Neural cell (in vitro differentiated cells): ENCODE measurements around the gene CADM1. TPM values are rescaled to one million over a fixed set of nuclear protein-coding genes. Genes with fewer than 3 reads are reported as not detected.

Experiments
- H2AFZ ChIP-seq: fragments of 200-600, 300-800 bp; sonication (generic), shearing (Covaris generic); 2 replicates; pipeline ENCODE4 v1.6.0; 2014; ENCODE audit warnings: low read depth, mild to moderate bottlenecking, antibody characterized with exemption, low read length, moderate library complexity
- H3F3A ChIP-seq: fragments of 200-600 bp; shearing (Covaris generic); 2 replicates; pipeline ENCODE4 v1.6.1; 2016; ENCODE audit warnings: mild to moderate bottlenecking, moderate library complexity, mixed read lengths, antibody characterized with exemption, low read length; ENCODE audit not compliant: insufficient read depth, poor library complexity, severe bottlenecking
- H3K27ac ChIP-seq: fragments of 200-600, 300-800 bp; sonication (generic), shearing (Covaris generic); 2 replicates; pipeline ENCODE4 v1.5.1; 2014; ENCODE audit warnings: mild to moderate bottlenecking, low read length, moderate library complexity
- H3K27me3 ChIP-seq: fragments of 300-800, 200-600 bp; sonication (generic), shearing (Covaris generic); 2 replicates; pipeline ENCODE4 v1.6.0; 2014; ENCODE audit warnings: mild to moderate bottlenecking, low read depth, low read length, moderate library complexity; ENCODE audit not compliant: insufficient read depth
- H3K36me3 ChIP-seq: fragments of 300-800, 200-600 bp; sonication (generic), shearing (Covaris generic); 2 replicates; pipeline ENCODE4 v1.5.1; 2014; ENCODE audit warnings: mild to moderate bottlenecking, antibody characterized with exemption, low read length, moderate library complexity; ENCODE audit not compliant: insufficient read depth
- H3K4me2 ChIP-seq: fragments of 300-800, 200-600 bp; sonication (generic), shearing (Covaris generic); 2 replicates; pipeline ENCODE4 v1.6.0; 2014; ENCODE audit warnings: mild to moderate bottlenecking, low read length
- H3K4me3 ChIP-seq: fragments of 300-800, 200-600 bp; sonication (generic), shearing (Covaris generic); 2 replicates; pipeline ENCODE4 v1.5.1; 2014; ENCODE audit warnings: mild to moderate bottlenecking, low read length, moderate library complexity
- H3K79me2 ChIP-seq: fragments of 200-600 bp; shearing (Covaris generic); replicated peaks from 2 replicates; pipeline ENCODE4 v1.6.0; 2014; ENCODE audit warnings: mild to moderate bottlenecking, low read length, moderate library complexity; ENCODE audit not compliant: insufficient read depth
- H3K9ac ChIP-seq: fragments of 300-800, 200-600 bp; sonication (generic), shearing (Covaris generic); 2 replicates; pipeline ENCODE4 v1.6.1; 2016; ENCODE audit warnings: mild to moderate bottlenecking, low read length, mixed read lengths
- H3K9me2 ChIP-seq: fragments of 200-600 bp; shearing (Covaris generic); 2 replicates; pipeline ENCODE4 v1.6.1; 2016; ENCODE audit warnings: mild to moderate bottlenecking, low read length, mixed read lengths; ENCODE audit not compliant: insufficient read depth
- H3K9me3 ChIP-seq: fragments of 200-600, 300-800 bp; sonication (generic), shearing (Covaris generic); 2 replicates; pipeline ENCODE4 v1.6.1; 2016; ENCODE audit warnings: mild to moderate bottlenecking, mixed run types, low read length, moderate library complexity, mixed read lengths
- H4K20me1 ChIP-seq: fragments of 200-600 bp; shearing (Covaris generic); 2 replicates; pipeline ENCODE4 v1.6.1; 2016; ENCODE audit warnings: mild to moderate bottlenecking, mixed run types; ENCODE audit not compliant: insufficient read depth
- EP300 ChIP-seq: fragments of 450-650 bp; conservative IDR thresholded peaks from 2 replicates; pipeline ENCODE4 v1.6.1; 2014; ENCODE audit warnings: antibody characterized with exemption, mild to moderate bottlenecking, moderate library complexity; ENCODE audit not compliant: poor library complexity, severe bottlenecking
- EZH2 ChIP-seq: fragments of 200-600, 300-800 bp; shearing (Covaris generic), sonication (generic); IDR thresholded peaks from 2 replicates; pipeline ENCODE4 v1.6.1; 2014; ENCODE audit warnings: antibody characterized with exemption, low read length, borderline replicate concordance, mild to moderate bottlenecking; ENCODE audit not compliant: insufficient read depth, poor library complexity, severe bottlenecking
- MXI1 ChIP-seq: fragments of 450-650 bp; conservative IDR thresholded peaks from 2 replicates; pipeline ENCODE4 v1.6.1; 2014; ENCODE audit warnings: antibody characterized with exemption, mild to moderate bottlenecking; ENCODE audit not compliant: poor library complexity, severe bottlenecking
- POLR2AphosphoS5 ChIP-seq: IDR thresholded peaks from 2 replicates; pipeline ENCODE4 v1.6.1; 2012
- RAD21 ChIP-seq: fragments of 450-650 bp; conservative IDR thresholded peaks from 2 replicates; pipeline ENCODE4 v1.6.1; 2014; ENCODE audit warnings: antibody characterized with exemption, mild to moderate bottlenecking, moderate library complexity
- REST ChIP-seq: IDR thresholded peaks from 2 replicates; pipeline ENCODE4 v1.6.1; 2012; ENCODE audit warnings: borderline replicate concordance
- SMC3 ChIP-seq: fragments of 450-650 bp; conservative IDR thresholded peaks from 2 replicates; pipeline ENCODE4 v1.6.1; 2014; ENCODE audit warnings: antibody characterized with exemption, mild to moderate bottlenecking, moderate library complexity; ENCODE audit not compliant: poor library complexity
- TAF1 ChIP-seq: IDR thresholded peaks from 2 replicates; pipeline ENCODE4 v1.6.1; 2012; ENCODE audit warnings: low read depth
- polyA plus RNA-seq: library from polyadenylated mRNA; depleted of rRNA; stranded (reverse); fragments of >200 nt; gene quantifications from 2 replicates; pipeline ENCODE4 v1.2.3, GENCODE V29; 2014
- TF ChIP-seq, protein P1 (sequence below): fragments of 450-650 bp; IDR thresholded peaks from 2 replicates; pipeline ENCODE4 v1.5.1; 2014; ENCODE audit warnings: antibody characterized with exemption, mild to moderate bottlenecking, moderate library complexity; ENCODE audit not compliant: poor library complexity, severe bottlenecking

Gene CADM1
- polyA plus RNA-seq, 1 donor from 2014 or later: 92.1 TPM

GRCh38 chr11:115207166-115207591 lies 297.0 kb downstream of the CADM1 start:
- no peak overlapping the region for H3K4me2 ChIP-seq
- no peaks in the 10 kb centered on the region for H3K36me3 ChIP-seq
- H3K4me3 ChIP-seq: no peak overlapping the region
- H3K9ac ChIP-seq: no peak overlapping the region
- no peaks in the 10 kb centered on the region for H4K20me1 ChIP-seq
- no peaks in the 10 kb centered on the region for H3F3A ChIP-seq
- TF ChIP-seq REST (no peak), EZH2 (no peak), MXI1 (no peak), RAD21 (no peak), TAF1 (no peak), EP300 (no peak), SMC3 (no peak), POLR2AphosphoS5 (no peak)
- TF ChIP-seq, protein P1, sequence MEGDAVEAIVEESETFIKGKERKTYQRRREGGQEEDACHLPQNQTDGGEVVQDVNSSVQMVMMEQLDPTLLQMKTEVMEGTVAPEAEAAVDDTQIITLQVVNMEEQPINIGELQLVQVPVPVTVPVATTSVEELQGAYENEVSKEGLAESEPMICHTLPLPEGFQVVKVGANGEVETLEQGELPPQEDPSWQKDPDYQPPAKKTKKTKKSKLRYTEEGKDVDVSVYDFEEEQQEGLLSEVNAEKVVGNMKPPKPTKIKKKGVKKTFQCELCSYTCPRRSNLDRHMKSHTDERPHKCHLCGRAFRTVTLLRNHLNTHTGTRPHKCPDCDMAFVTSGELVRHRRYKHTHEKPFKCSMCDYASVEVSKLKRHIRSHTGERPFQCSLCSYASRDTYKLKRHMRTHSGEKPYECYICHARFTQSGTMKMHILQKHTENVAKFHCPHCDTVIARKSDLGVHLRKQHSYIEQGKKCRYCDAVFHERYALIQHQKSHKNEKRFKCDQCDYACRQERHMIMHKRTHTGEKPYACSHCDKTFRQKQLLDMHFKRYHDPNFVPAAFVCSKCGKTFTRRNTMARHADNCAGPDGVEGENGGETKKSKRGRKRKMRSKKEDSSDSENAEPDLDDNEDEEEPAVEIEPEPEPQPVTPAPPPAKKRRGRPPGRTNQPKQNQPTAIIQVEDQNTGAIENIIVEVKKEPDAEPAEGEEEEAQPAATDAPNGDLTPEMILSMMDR: no peak
- H3K79me2 ChIP-seq: no peaks in the 10 kb centered on the region
- no peaks in the 10 kb centered on the region for H3K27me3 ChIP-seq
- no peak overlapping the region for H3K27ac ChIP-seq
- no peaks in the 10 kb centered on the region for H3K9me3 ChIP-seq
- no peak overlapping the region for H2AFZ ChIP-seq
- no peaks in the 10 kb centered on the region for H3K9me2 ChIP-seq

DNA sequence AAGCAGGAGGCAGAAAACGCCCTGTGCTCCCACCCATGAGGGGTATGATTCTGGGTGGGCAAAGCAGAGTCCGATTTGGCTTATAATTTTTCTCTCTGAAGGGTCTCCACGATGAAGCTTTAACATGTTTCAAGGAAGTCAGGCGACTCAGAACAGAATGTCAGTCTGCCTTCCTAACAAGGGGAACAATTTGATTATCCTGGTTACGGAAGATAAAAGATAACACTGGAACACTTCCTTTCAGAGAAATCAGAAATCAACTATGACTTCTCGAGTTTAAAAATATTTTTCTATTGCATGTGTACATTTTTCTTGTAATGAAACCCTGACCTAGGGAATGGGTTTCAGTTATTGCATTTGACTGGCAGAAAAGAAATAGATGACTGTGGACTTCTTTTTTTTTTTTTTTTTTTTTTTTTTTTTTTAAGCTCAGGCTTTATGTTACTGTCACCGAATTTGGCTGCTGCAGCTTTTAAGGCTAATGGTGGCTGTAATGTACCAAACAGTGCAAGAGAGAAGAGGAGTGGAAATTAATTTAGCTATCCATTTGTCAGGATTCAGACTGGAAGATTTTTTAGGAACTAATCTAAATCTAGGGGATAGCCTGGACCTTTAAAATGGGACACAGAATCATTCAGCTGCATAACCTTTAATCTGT lies 297.7 kb downstream of the CADM1 start:
- Histone ChIP-seq H3K36me3 (no peaks in the 10 kb centered on the region), H3K27ac (no peak overlapping the region), H4K20me1 (no peaks in the 10 kb centered on the region), H3K4me2 (no peak overlapping the region), H3K27me3 (no peaks in the 10 kb centered on the region), H3K9me3 (no peaks in the 10 kb centered on the region), H3K9ac (no peak overlapping the region), H3K9me2 (no peaks in the 10 kb centered on the region), H3K79me2 (no peaks in the 10 kb centered on the region), H3K4me3 (no peak overlapping the region), H3F3A (no peaks in the 10 kb centered on the region), H2AFZ (no peak overlapping the region)
- no peak for TF ChIP-seq REST
- no peak for TF ChIP-seq RAD21
- no peak for TF ChIP-seq SMC3
- TF ChIP-seq EP300: no peak
- TF ChIP-seq MXI1: no peak
- no peak for TF ChIP-seq EZH2
- no peak for TF ChIP-seq POLR2AphosphoS5
- TF ChIP-seq, protein P1: no peak
- no peak for TF ChIP-seq TAF1
